ENCODE data around the gene SP3. TPM values are rescaled to one million over a fixed set of nuclear protein-coding genes. Genes with fewer than 3 reads are reported as not detected.

The SP3 gene
- total and polyA plus RNA-seq, 12 donors, result 8.6 to 45.7 (median 40.7) TPM

DNA sequence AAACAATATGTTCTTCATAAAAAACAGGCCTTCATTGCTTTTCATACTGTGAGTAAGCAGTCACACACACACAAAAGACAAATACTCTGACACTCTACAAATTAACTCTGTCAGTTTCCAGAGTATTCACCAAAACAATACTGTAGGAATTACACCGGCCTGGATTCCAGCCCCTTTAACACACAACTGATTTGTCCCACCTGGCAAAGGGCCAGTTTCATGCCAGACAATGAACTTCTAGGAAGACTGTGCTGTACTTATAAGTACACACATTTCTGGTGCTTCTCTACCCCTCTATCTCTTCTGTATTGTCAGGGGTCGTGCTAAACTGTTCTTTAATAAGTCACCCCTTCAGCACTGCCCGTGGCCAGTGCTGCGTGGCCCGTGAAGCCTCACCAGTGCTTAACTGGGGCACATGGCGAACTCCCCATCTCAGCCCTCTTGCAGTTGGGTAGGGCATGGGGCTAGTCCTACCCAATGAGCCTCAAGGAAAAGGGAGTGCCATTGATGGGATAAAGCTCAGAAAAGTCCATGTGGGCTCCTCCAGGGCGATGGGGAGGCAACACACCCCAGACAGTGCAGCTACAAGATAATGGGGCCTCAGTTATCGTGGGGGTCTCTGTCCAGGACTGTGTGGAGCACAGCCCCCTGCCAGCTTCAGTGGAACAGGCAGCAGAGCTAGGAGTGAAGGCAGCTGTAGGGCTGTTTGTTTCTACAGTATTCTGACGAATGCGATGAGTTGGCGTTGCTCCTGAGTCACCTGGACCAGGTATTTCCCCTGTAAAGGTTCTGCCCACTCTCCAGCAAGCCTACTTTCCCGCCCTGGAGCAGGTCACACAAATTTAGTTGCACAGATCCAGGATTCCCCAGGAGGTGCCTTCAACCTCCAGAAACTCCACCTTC lies 99.0 kb downstream of the SP3 start:
- no peak overlapping the region for H3K4me3 ChIP-seq
- DNase-seq (no peak), ATAC-seq (no peak)
- H3K36me3 ChIP-seq, result no peaks in the 10 kb centered on the region
- intact Hi-C loops (cut with DNase I), result no loop called here
- H3K27ac ChIP-seq, result peak overlapping the region in 3 of 10 donors; percentile 26 to 61 (median 39)
- peaks cover 0 to 23% (median 0%) of the 10 kb centered on the region in 9 donors for H3K4me1 ChIP-seq
- H3K27me3 ChIP-seq, result peaks cover 0 to 5% (median 0%) of the 10 kb centered on the region in 7 donors
- TF ChIP-seq, protein P1, sequence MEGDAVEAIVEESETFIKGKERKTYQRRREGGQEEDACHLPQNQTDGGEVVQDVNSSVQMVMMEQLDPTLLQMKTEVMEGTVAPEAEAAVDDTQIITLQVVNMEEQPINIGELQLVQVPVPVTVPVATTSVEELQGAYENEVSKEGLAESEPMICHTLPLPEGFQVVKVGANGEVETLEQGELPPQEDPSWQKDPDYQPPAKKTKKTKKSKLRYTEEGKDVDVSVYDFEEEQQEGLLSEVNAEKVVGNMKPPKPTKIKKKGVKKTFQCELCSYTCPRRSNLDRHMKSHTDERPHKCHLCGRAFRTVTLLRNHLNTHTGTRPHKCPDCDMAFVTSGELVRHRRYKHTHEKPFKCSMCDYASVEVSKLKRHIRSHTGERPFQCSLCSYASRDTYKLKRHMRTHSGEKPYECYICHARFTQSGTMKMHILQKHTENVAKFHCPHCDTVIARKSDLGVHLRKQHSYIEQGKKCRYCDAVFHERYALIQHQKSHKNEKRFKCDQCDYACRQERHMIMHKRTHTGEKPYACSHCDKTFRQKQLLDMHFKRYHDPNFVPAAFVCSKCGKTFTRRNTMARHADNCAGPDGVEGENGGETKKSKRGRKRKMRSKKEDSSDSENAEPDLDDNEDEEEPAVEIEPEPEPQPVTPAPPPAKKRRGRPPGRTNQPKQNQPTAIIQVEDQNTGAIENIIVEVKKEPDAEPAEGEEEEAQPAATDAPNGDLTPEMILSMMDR (IDR thresholded peaks at IDR 0.05), result no peak
- WGBS, 2 donors, result 86% methylated on average over 12 of the region's 12 CpGs
- no peaks in the 10 kb centered on the region for H3K9me3 ChIP-seq

DNA sequence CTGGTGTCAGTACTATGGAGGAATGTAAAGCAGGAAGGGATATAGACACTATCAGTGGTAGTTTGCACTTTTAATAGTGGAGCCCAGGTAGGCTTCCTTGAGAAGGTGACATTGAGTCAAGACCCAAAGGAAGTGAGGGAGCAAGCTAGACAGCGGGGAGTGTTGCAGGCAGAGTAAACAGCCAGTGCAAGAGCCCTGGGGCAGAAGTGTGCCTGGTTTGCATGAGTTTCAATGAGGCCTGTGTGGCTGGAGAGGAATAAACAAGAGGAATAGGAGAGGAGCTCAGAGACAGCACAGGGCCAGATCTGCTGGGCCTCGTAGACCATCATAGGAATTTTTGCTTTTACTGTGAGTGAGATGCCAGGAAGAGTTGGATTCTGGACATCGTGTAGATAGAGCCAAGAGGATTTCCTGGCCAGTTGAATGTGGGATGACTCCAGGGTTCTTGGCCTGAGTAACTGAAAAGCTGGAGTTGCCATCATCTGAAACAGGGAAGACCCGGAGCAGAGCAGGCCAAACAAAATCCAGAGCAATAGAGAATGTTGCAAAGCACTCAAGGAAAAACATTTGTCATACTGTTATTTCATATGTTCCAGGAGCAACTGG lies 102.5 kb downstream of the SP3 start:
- Histone ChIP-seq H3K27me3 (peaks cover 0 to 5% (median 0%) of the 10 kb centered on the region in 7 donors), H3K4me3 (no peak overlapping the region), H3K27ac (no peak overlapping the region), H3K36me3 (no peaks in the 10 kb centered on the region), H3K4me1 (peaks cover 0 to 19% (median 5%) of the 10 kb centered on the region in 9 donors), H3K9me3 (no peaks in the 10 kb centered on the region)
- DNase-seq, result no peak
- TF ChIP-seq, protein P1 (IDR thresholded peaks at IDR 0.05), result no peak
- 58 to 59% methylated on average over 4 of the region's 4 CpGs for WGBS, 2 donors
- peak in 3 of 8 donors; percentile 35 to 57 (median 55) for ATAC-seq
- intact Hi-C loops (cut with DNase I), result no loop called here

DNA sequence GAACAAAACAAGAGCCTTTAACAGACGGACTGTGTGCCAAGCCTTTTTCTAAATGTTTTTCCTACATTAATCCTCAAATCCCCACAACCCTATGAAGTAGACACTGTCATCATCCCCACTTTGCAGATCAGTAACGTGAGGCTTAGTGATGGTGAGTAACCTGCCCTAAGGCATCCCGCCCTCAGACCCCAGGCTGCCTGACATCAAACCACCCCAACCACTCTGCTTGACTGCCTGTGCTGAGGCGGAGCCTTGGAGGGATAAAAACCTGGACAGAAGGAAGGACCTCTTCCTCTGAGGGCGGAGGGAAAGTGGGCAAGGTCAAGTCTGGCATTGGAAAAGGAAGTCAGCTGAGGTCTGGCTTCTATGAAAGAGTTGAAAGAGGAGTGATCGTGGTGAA lies 104.6 kb downstream of the SP3 start:
- Histone ChIP-seq H3K36me3 (no peaks in the 10 kb centered on the region), H3K9me3 (no peaks in the 10 kb centered on the region), H3K27ac (no peak overlapping the region), H3K4me1 (peaks cover 0 to 8% (median 1%) of the 10 kb centered on the region in 9 donors), H3K27me3 (peaks cover 0 to 5% (median 0%) of the 10 kb centered on the region in 7 donors), H3K4me3 (no peak overlapping the region)
- 77 to 80% methylated on average over 6 of the region's 6 CpGs for WGBS, 2 donors
- ATAC-seq (no peak), DNase-seq (no peak)
- intact Hi-C loops (cut with DNase I), result no loop called here
- TF ChIP-seq, protein P1 (IDR thresholded peaks at IDR 0.05), result no peak

DNA sequence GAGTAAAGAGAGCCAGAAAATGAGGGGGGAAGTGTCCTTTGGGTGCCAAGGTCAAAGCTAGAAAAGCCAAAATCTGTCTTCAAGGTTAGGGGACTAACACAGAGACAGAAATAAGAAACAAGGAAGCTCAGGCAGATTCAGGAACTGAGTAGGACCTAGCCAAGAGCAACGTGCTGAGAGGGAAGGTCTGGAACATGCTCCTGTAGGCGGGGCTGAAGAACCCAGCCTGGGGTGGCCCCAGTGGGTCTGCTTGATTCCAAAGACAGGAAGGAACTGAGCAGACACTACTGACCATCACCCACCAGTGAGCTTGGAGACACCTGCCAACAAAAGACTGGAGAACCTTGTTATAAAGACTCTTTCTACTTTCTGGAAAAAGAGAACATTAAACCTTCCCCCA lies 105.1 kb downstream of the SP3 start:
- peak in 1 of 8 donors; percentile 47 for ATAC-seq
- Histone ChIP-seq H3K27me3 (peaks cover 0 to 5% (median 0%) of the 10 kb centered on the region in 7 donors), H3K27ac (no peak overlapping the region), H3K4me1 (peaks cover 0 to 13% (median 5%) of the 10 kb centered on the region in 9 donors), H3K9me3 (no peaks in the 10 kb centered on the region), H3K4me3 (no peak overlapping the region), H3K36me3 (no peaks in the 10 kb centered on the region)
- no peak for DNase-seq
- WGBS, 2 donors, result 50 to 67% methylated on average over 2 of the region's 2 CpGs
- TF ChIP-seq, protein P1 (IDR thresholded peaks at IDR 0.05), result no peak
- intact Hi-C loops (cut with DNase I), result no loop called here

Measured in heart right ventricle (tissue), 16 donors.